Stimulated activated CD8-positive, alpha-beta memory T cell treated with anti-CD3 and anti-CD28 coated beads, Interleukin-7, amount 100 ng/mL, for 24 hours (primary cell): ENCODE results near the gene OMG.
"Not testable (repeated sequence)": the region's sequence is repeated elsewhere in the genome, so short reads cannot be mapped to it uniquely, and the experiment has no call there.

Experiments
- DNase-seq: peaks from one replicate; pipeline ENCODE4 v3.0.0-alpha.2; 2020; ENCODE audit warnings: low read depth

OMG gene

DNA sequence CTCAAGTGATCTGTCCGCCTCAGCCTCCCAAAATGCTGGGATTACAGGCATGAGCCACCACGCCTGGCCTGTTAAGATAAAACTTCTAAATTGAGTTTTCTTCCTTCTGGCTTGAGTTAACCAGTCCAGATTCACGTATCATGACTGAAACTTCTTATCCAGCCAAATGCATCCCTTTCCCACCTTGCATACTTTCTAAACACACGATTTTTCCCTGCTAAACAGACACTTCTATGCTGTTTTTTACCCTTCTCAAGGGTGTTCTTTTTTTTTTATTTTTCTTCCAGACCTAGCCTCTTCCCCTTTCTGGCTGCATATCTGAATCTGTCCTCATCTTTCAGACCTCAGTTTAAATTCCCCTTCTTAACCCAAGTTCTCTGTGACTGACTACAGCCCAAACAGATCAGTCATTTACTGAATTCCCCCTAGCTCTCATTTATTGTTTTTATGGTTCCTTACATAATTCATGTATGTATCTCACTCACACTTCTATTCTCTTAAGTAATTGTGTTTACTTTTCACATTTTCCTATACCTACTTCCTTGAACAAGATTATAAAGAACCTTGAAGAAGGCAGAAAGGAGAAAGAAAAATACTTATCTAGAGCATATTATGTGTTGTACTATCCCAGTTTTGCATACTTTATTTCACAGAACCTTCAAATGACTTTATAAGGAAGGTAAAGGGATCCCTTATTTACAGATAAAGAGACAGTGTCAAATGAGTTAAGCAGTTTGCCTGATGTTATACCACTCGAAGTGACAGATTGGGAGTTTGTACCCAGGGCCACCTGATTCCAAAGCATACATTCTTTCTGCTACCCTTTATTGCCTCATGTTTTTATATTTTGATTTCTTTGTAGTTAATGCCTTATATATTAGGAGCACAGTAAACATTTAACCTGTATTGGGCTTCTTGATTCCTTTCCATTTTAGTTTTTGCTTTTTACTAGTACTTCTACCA is 11.6 kb upstream of the OMG start:
- DNase-seq: no peak

- DNase-seq: no peak
Observed at GRCh38 chr17:31307640-31308039, 10.6 kb upstream of the OMG start.

GRCh38 chr17:31299624-31300023 is 2.6 kb upstream of the OMG start:
- no peak for DNase-seq

- no peak for DNase-seq
Observed at GRCh38 chr17:31296142-31296541, 897 bp downstream of the OMG start.

GRCh38 chr17:31295489-31295871 is 1.6 kb downstream of the OMG start:
- DNase-seq: no peak

DNA sequence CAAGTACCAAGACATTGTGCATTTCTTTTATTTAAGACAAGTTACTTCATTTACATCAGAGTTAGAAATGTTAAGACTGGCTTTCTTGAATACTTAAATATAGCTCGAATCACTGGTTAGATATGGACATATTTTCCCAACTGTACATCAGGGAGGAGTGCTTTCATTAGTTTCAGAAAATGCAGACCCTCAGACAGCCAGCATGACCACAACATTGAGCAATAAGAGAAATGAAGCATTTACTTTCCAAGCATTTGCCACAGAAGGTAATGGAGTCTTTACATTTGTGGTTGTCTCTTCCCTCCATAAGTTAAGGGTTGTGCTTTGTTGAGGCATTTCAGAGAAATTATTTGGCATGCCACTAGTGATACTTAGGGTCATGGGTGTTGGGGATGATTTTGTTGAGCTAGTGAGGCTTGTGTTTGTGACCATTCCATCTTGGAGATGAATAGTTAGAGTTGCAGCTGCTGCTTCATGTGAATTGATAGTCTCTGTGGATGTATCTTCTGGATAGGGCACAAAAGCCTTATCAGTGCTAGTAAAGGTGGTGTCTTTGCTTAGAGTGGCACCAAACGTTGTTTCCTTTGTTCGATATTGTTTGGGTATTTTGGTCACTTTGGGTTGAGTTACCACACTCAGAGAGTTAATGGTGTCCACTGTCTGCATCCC is 2.1 kb downstream of the OMG start:
- no peak for DNase-seq

DNA sequence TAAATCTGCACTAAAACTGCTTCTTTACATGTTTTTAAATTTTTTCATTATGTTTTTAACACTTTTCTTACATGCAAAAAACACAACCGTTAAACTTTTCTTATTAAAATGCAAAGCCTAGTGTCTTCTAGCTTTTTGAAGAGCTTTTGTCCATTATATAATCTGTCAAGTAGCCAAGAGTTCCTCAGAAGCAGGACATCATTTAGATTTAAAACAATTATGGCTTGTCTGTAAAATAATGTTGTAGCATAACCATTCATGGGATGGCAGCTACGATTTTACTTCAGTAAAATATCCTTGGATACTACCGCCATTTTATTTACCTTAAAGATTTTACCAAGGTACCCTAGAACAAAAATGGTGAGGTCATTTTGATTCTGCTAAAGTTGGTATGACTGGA is 2.8 kb downstream of the OMG start:
- DNase-seq: no peak

DNA sequence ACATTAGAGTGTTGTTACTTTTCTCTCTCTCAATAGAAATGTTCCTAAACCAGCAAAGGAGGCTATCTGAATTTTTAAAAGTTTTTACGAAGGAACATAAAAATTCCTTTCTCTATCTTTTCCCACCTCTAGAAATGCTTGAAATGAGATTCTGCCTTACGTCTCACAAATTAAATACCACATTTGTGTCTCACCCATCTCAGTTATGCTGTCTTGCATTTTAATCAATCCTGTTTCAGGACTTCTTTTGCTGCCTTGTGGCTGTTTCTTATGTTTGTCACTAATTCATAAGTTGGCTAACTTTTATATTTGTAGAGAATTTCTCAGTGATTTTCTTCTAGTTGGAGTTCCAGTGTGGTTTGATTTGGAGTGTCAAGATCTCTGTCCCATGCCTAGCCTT is 3.5 kb downstream of the OMG start:
- DNase-seq: no peak

DNA sequence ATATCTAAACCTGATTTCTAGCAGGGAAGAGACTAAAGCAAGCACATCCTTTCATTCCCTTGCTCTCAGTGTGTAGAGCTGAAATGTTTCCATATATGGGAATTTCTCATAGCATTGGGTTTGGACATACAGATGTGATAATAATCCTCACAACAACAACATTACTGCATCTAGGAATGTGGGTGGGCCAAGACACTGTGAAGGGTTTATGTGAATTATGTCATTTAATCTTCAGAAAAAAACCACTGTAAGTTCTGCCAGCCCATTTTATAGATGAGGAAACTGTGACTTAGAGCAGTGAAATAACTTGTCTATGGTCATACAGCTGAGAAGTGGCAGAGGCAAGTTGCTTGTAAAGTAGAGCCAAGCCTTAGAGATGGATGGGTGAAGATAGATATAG is 5.2 kb downstream of the OMG start:
- DNase-seq: no peak

DNA sequence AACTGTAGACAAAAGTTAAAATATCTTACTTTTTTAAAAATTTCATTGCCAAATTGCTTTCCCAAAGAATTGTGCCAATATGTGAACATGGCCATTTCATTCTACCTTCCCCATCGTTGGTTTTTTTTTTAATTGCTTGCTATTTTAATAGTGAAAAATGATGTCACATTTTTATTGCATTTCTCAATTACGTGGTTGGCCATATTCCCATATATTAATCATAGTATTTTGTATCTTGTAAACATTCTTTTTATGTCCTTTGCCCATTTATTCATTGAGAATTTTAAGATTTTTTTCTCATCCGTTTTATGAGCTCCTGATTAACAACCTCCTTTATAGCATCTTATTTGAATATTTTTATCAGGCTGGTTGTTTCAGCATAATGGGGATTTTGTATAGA is 7.2 kb downstream of the OMG start:
- no peak for DNase-seq

DNA sequence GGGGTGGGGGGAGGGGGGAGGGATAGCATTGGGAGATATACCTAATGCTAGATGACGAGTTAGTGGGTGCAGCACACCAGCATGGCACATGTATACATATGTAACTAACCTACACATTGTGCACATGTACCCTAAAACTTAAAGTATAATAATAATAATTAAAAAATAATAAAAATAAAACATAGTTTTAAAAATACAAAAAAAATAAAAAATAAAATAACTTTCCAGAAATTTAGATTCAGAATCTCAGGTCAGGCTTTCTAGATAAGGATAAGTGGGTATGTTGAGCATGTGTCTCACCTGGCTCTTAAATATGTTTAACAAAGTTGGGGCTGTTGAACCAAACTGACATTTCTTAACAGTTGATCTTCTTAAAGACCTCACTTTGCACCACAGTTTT is 9.1 kb downstream of the OMG start:
- DNase-seq: not testable (repeated sequence)

DNA sequence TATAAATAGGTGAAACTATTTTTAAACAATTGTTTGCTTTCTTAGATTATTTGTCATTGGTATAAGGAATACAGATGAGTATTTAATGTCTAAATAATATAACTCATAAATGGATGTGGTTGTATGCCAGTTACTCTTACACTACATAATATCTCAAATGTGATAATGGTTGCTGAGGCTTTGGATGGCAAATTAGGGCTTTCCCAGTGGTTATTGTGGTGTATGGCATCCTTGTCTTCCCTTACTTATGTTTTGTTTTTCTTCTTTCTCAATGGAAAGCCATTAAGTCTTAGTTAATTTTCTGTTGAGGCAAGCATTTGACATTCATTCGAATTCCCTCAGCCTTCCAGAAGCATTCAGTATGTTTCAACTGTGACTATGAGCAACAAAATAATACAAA is 10.5 kb downstream of the OMG start:
- DNase-seq: no peak

GRCh38 chr17:31283841-31284240 is 13.2 kb downstream of the OMG start:
- no peak for DNase-seq

DNA sequence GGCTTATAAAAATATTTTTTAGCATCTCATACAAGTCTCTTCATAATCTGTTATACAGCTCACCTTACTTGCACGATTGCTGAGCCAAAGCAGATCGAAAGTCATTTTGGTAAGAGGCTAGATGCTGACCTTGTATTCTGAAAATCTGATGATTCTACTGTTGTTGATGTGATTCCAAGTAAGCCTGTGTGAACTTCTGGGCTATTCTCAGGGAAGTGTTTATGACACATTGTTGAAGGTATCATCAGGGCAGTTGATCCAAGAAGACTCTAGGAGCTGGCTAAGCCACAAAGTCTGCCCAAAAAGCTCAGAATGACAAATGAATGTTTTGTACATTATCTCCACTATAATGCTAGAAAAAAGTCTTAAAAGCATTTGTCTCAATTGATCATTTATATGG is 16.0 kb downstream of the OMG start:
- DNase-seq: no peak

- DNase-seq: no peak
Observed at GRCh38 chr17:31279401-31279800, 17.6 kb downstream of the OMG start.

- no peak for DNase-seq
Observed at GRCh38 chr17:31275116-31275515, 21.9 kb downstream of the OMG start.

DNA sequence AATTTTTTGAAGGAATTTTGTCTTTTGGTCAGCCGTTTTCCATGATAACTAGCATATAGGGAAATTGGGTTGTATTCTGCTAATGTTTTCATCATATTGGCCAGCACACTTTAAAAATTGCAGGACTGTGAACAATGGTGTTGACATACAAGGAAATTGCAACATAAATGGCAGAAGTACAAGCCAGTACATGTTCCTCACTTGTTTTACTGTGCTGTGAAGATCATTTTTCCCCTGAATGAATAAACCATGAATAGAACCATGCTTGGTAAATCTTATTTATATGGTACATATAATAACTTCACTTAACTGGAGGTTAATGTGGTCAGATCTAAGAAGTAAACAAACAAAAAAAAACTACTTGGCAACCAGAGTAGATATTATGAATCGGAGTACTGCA is 22.8 kb downstream of the OMG start:
- no peak for DNase-seq

DNA sequence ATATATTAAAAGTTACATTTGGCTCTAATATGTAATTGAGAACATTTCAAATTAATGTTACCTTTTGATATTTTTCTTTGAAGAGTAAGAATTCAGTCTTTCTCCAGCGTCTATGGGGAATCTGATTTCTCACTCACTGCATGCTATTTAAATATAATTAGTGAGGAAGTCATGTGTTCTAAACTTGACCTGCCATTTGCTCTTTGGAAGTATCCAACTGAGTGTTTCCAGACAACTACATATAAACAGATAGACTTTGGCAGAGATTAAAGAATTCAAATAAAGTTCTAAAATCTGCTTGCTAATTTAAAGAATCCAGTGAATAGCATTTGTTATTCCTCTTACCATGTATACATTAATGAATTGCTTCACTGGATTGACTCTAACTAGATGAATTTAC is 23.5 kb downstream of the OMG start:
- DNase-seq: no peak

GRCh38 chr17:31272803-31273202 is 24.2 kb downstream of the OMG start:
- DNase-seq: no peak

DNA sequence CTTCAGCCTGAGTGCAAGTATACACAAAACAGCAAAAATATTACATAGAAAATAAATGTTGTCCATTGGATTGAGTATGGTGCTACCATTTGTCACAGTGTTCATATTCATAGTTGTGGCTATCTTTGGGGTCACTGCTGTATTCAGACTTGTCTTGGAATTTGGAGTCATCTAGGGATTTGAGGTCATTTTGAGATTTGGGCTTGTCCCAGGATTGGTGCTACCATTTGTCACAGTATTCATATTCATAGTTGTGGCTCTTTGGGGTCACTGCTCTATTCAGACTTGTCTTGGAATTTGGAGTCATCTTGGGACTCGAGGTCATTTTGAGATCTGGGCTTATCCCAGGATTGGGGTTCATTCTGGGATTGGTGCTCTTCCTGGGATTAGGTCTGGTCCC is 24.8 kb downstream of the OMG start:
- no peak for DNase-seq

GRCh38 chr17:31269578-31269983 is 27.5 kb downstream of the OMG start:
- DNase-seq: no peak

GRCh38 chr17:31269036-31269577 is 27.9 kb downstream of the OMG start:
- no peak for DNase-seq

DNA sequence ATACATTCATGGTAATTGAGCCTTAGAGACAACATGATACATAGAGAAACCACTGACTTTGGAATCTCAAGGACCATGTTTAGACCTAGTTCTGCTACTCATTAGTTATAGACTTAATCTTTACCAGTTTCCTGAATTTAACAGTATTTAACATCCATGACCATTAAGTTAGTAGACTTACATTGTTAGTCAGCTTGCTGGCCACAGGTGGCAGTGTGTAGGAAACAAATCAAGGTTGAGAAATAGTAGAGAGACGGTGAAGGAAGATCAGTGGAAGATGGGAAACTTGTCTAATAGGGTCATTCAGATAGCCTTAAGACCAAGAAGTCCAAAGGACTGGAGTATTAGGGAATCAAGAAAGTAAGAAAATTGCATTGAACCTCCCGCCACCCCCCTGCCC is 31.0 kb downstream of the OMG start:
- DNase-seq: no peak
